GM23338 (cell line): Measurements from ENCODE around the gene ERP27. TPM values are rescaled to one million over a fixed set of nuclear protein-coding genes. Genes with fewer than 3 reads are reported as not detected.

ENCODE experiments used
- ATAC-seq: fragments of 200-7000 bp; cut with Tn5 transposase; 3 replicates; pipeline ENCODE4 v1.9.1; 2020
- DNase-seq: peaks from one replicate; pipeline ENCODE4 v3.0.0-alpha.2; 2015; ENCODE audit warnings: low spot score
- H2AFZ ChIP-seq: fragments of 200-600 bp; sonication (generic); 2 replicates; pipeline ENCODE4 v1.8.0; 2016; ENCODE audit warnings: antibody characterized with exemption, mild to moderate bottlenecking, moderate library complexity
- H3F3A ChIP-seq: fragments of 200-600 bp; sonication (generic); replicated peaks from 2 replicates; pipeline ENCODE4 v1.8.0; 2017; ENCODE audit warnings: antibody characterized with exemption, mixed run types, low read depth
- H3K27ac ChIP-seq: fragments of 200-600 bp; sonication (generic); 2 replicates; pipeline ENCODE4 v1.6.1; 2016; ENCODE audit warnings: low read depth
- H3K27me3 ChIP-seq: fragments of 200-600 bp; sonication (generic); 2 replicates; pipeline ENCODE4 v1.8.0; 2016; ENCODE audit warnings: mild to moderate bottlenecking, mixed run types, moderate library complexity; ENCODE audit not compliant: insufficient read depth
- H3K36me3 ChIP-seq: fragments of 200-600 bp; sonication (generic); 2 replicates; pipeline ENCODE4 v1.8.0; 2016; ENCODE audit warnings: mild to moderate bottlenecking; ENCODE audit not compliant: insufficient read depth
- H3K4me1 ChIP-seq: fragments of 200-600 bp; sonication (generic); 2 replicates; pipeline ENCODE4 v1.8.0; 2016; ENCODE audit warnings: mild to moderate bottlenecking, moderate library complexity; ENCODE audit not compliant: insufficient read depth
- H3K4me2 ChIP-seq: fragments of 200-600 bp; sonication (generic); 2 replicates; pipeline ENCODE4 v1.7.1; 2017; ENCODE audit warnings: mixed run types
- H3K4me3 ChIP-seq: fragments of 200-600 bp; sonication (generic); 2 replicates; pipeline ENCODE4 v1.6.1; 2016; ENCODE audit warnings: mixed run types
- H3K79me2 ChIP-seq: fragments of 200-600 bp; sonication (generic); replicated peaks from 2 replicates; pipeline ENCODE4 v1.8.0; 2017; ENCODE audit warnings: mild to moderate bottlenecking; ENCODE audit not compliant: insufficient read depth
- H3K9me2 ChIP-seq: fragments of 200-600 bp; sonication (generic); 2 replicates; pipeline ENCODE4 v1.8.0; 2017; ENCODE audit not compliant: insufficient read depth
- H4K20me1 ChIP-seq: fragments of 200-600 bp; sonication (generic); replicated peaks from 2 replicates; pipeline ENCODE4 v1.8.0; 2017; ENCODE audit warnings: mild to moderate bottlenecking; ENCODE audit not compliant: insufficient read depth
- H3K27ac Mint-ChIP-seq: 2 replicates; pipeline ENCODE4 v1.8.0; 2020; ENCODE audit warnings: inconsistent platforms, mild to moderate bottlenecking, moderate library complexity, mixed read lengths
- H3K27me3 Mint-ChIP-seq: 3 replicates; pipeline ENCODE4 v1.8.0; 2022; ENCODE audit warnings: low read depth, mild to moderate bottlenecking, moderate library complexity, mixed read lengths, inconsistent platforms; ENCODE audit not compliant: insufficient read depth, poor library complexity
- H3K36me3 Mint-ChIP-seq: 3 replicates; pipeline ENCODE4 v1.8.0; 2021; ENCODE audit warnings: low read depth, mild to moderate bottlenecking, inconsistent platforms, moderate library complexity, mixed read lengths
- H3K4me1 Mint-ChIP-seq: 3 replicates; pipeline ENCODE4 v1.8.0; 2020; ENCODE audit warnings: mild to moderate bottlenecking, inconsistent platforms, mixed read lengths
- H3K4me3 Mint-ChIP-seq: 3 replicates; pipeline ENCODE4 v1.8.0; 2021; ENCODE audit warnings: moderate library complexity, mild to moderate bottlenecking, inconsistent platforms, mixed read lengths
- H3K9me3 Mint-ChIP-seq: 3 replicates; pipeline ENCODE4 v1.8.0; 2020; ENCODE audit warnings: moderate library complexity, mild to moderate bottlenecking, inconsistent platforms, mixed read lengths
- CREB1 ChIP-seq: fragments of 250-450 bp; sonication (Bioruptor Pico); IDR thresholded peaks from 2 replicates; pipeline ENCODE4 v1.5.0; 2020; ENCODE audit warnings: low read depth, mild to moderate bottlenecking, moderate library complexity
- EZH2 ChIP-seq: fragments of 200-600 bp; sonication (generic); IDR thresholded peaks from one replicate; pipeline ENCODE4 v1.8.0; 2017; ENCODE audit warnings: antibody characterized with exemption, mild to moderate bottlenecking, low read depth; ENCODE audit not compliant: unreplicated experiment
- EZH2phosphoT487 ChIP-seq: fragments of 200-600 bp; sonication (generic); IDR thresholded peaks from one replicate; pipeline ENCODE4 v1.8.1; 2018; ENCODE audit warnings: antibody characterized with exemption; ENCODE audit not compliant: unreplicated experiment
- JUNB ChIP-seq: IDR thresholded peaks from one replicate; pipeline ENCODE4 v1.6.1; 2016; ENCODE audit warnings: antibody characterized with exemption; ENCODE audit not compliant: unreplicated experiment
- NANOG ChIP-seq: IDR thresholded peaks from 2 replicates; pipeline ENCODE4 v1.6.1; 2016; ENCODE audit warnings: antibody characterized with exemption, borderline replicate concordance
- POLR2AphosphoS5 ChIP-seq: IDR thresholded peaks from 2 replicates; pipeline ENCODE4 v1.6.1; 2016; ENCODE audit warnings: antibody characterized with exemption, low read depth
- REST ChIP-seq: IDR thresholded peaks from one replicate; pipeline ENCODE4 v1.6.1; 2018; ENCODE audit warnings: antibody characterized with exemption; ENCODE audit not compliant: unreplicated experiment
- STAT1 ChIP-seq: IDR thresholded peaks from one replicate; pipeline ENCODE4 v1.6.1; 2016; ENCODE audit warnings: antibody characterized with exemption; ENCODE audit not compliant: unreplicated experiment
- ZNF114 ChIP-seq: fragments of 250-450 bp; sonication (Bioruptor Pico); IDR thresholded peaks from 2 replicates; pipeline ENCODE4 v1.5.0; 2020; ENCODE audit warnings: mild to moderate bottlenecking, moderate library complexity
- ZNF331 ChIP-seq: fragments of 250-450 bp; sonication (Bioruptor Pico); IDR thresholded peaks from 2 replicates; pipeline ENCODE4 v1.5.0; 2020; ENCODE audit warnings: low read depth, mild to moderate bottlenecking, moderate library complexity
- ZNF462 ChIP-seq: fragments of 250-450 bp; sonication (Bioruptor Pico); IDR thresholded peaks from 2 replicates; pipeline ENCODE4 v1.5.0; 2020; ENCODE audit warnings: mild to moderate bottlenecking, moderate library complexity
- polyA plus RNA-seq: library from polyadenylated mRNA; unstranded; fragments of >200 nt; fragmentation: Nextera tagmentation; extraction: Ambion mirVana; gene quantifications from 2 replicates; pipeline ENCODE4 v1.2.1, GENCODE V29; 2016
- total RNA-seq: library from RNA; depleted of rRNA; stranded (reverse); fragments of >200 nt; shearing (Covaris generic); gene quantifications from 2 replicates; pipeline ENCODE4 v1.2.3, GENCODE V29; 2014
- TF ChIP-seq, protein P1 (sequence below), 2 experiments: fragments of 200-600 bp in 1 of 2; sonication (generic) in 1 of 2; conservative IDR thresholded peaks; 2 replicates each; pipeline versions ENCODE4 v1.5.1 to v1.6.1; 2016 to 2017; ENCODE audit warnings: antibody characterized with exemption in 2 of 2, low read depth in 2 of 2, mild to moderate bottlenecking in 2 of 2, moderate library complexity in 1 of 2
- TF ChIP-seq, protein P2 (sequence below): IDR thresholded peaks from 2 replicates; pipeline ENCODE4 v1.6.1; 2016; ENCODE audit warnings: antibody characterized with exemption

ERP27 gene
- total and polyA plus RNA-seq, 2 experiments from 2014 or later, result not detected

DNA sequence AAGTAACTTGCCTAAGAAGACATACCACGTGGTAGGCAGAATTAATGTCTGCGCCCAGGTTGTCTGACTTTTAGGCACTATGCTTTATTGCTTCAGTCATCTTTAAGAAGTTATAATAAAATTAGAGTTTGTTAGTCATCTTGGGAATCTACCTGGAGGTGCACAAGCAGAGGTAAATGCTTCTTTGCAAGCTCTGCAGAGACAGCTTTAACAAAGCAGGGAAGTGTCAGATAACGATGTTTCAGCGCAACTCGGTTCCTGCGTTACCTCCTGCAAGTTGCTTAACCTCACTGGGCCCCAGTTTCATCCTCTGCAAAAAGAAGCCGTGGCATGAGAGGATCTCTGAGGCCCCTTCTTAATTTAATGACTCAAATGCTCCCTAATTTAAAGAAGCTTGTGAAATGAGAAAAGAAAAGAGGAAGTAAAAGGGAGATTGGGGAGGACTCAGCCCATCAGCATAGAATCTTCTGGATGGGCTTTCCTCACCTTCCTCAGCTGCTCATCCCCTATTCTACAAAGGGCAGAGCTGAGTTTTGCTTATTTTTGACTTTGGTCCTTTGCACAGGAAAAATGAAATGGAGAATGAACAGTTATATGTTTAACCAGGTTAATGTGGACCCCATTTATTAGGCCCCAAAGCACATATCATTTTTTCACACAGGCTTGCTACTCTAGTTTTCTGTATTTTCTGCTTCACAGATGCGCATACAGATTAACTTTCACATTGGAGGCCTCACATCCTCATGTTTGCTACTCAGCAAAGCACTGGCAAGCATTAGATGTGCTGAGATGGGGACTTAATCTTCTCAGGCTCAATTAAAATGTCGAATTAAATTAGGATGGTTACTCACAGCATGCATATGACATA lies 17.9 kb upstream of the ERP27 start:
- H3K27ac Mint-ChIP-seq, result no peak overlapping the region

More for the DNA sequence above, 17.9 kb upstream of the ERP27 start:
- peaks cover 14% of the 10 kb centered on the region for H3K4me1 Mint-ChIP-seq
- no peak for ATAC-seq
- H3K27me3 Mint-ChIP-seq, result no peaks in the 10 kb centered on the region
- H3K27me3 ChIP-seq, result no peaks in the 10 kb centered on the region
- peak overlapping the region; percentile 92; the same call in 1 of the 2 replicates for H2AFZ ChIP-seq
- no peak for DNase-seq
- H3K36me3 Mint-ChIP-seq, result no peaks in the 10 kb centered on the region
- H3K4me3 ChIP-seq, result no peak overlapping the region
- H3K36me3 ChIP-seq, result no peaks in the 10 kb centered on the region
- H3F3A ChIP-seq, result no peaks in the 10 kb centered on the region
- no peaks in the 10 kb centered on the region for H4K20me1 ChIP-seq
- no peaks in the 10 kb centered on the region for H3K79me2 ChIP-seq
- H3K27ac ChIP-seq, result no peak overlapping the region
- H3K9me2 ChIP-seq, result no peaks in the 10 kb centered on the region
- TF ChIP-seq NANOG, result no peak
- no peak for TF ChIP-seq ZNF114 (CRISPR knock-in tag)
- TF ChIP-seq REST, result no peak
- TF ChIP-seq STAT1, result no peak
- no peak for TF ChIP-seq EZH2
- TF ChIP-seq ZNF331 (CRISPR knock-in tag), result no peak
- TF ChIP-seq EZH2phosphoT487, result no peak
- no peak for TF ChIP-seq CREB1 (CRISPR knock-in tag)
- TF ChIP-seq, protein P1, sequence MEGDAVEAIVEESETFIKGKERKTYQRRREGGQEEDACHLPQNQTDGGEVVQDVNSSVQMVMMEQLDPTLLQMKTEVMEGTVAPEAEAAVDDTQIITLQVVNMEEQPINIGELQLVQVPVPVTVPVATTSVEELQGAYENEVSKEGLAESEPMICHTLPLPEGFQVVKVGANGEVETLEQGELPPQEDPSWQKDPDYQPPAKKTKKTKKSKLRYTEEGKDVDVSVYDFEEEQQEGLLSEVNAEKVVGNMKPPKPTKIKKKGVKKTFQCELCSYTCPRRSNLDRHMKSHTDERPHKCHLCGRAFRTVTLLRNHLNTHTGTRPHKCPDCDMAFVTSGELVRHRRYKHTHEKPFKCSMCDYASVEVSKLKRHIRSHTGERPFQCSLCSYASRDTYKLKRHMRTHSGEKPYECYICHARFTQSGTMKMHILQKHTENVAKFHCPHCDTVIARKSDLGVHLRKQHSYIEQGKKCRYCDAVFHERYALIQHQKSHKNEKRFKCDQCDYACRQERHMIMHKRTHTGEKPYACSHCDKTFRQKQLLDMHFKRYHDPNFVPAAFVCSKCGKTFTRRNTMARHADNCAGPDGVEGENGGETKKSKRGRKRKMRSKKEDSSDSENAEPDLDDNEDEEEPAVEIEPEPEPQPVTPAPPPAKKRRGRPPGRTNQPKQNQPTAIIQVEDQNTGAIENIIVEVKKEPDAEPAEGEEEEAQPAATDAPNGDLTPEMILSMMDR (conservative IDR thresholded peaks at IDR 0.05; ENCODE audit: low read depth in 2 of 2), result no peak
- TF ChIP-seq ZNF462, result no peak
- TF ChIP-seq JUNB, result no peak
- TF ChIP-seq, protein P2, sequence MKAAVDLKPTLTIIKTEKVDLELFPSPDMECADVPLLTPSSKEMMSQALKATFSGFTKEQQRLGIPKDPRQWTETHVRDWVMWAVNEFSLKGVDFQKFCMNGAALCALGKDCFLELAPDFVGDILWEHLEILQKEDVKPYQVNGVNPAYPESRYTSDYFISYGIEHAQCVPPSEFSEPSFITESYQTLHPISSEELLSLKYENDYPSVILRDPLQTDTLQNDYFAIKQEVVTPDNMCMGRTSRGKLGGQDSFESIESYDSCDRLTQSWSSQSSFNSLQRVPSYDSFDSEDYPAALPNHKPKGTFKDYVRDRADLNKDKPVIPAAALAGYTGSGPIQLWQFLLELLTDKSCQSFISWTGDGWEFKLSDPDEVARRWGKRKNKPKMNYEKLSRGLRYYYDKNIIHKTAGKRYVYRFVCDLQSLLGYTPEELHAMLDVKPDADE, result no peak
- no peak for TF ChIP-seq POLR2AphosphoS5
- H3K4me2 ChIP-seq, result no peak overlapping the region
- H3K9me3 Mint-ChIP-seq, result no peaks in the 10 kb centered on the region
- no peak overlapping the region for H3K4me3 Mint-ChIP-seq
- no peaks in the 10 kb centered on the region for H3K4me1 ChIP-seq
